HG03520 (cell line): Measurements from ENCODE around the gene PPP1R3G.
"Not testable (repeated sequence)": the region's sequence is repeated elsewhere in the genome, so short reads cannot be mapped to it uniquely, and the experiment has no call there.

Source experiments
- ATAC-seq: cut with Tn5 transposase; IDR thresholded peaks from one replicate; pipeline ENCODE4 v1.9.1; 2021; ENCODE audit warnings: mild to moderate bottlenecking, moderate library complexity; ENCODE audit not compliant: unreplicated experiment

PPP1R3G gene

DNA sequence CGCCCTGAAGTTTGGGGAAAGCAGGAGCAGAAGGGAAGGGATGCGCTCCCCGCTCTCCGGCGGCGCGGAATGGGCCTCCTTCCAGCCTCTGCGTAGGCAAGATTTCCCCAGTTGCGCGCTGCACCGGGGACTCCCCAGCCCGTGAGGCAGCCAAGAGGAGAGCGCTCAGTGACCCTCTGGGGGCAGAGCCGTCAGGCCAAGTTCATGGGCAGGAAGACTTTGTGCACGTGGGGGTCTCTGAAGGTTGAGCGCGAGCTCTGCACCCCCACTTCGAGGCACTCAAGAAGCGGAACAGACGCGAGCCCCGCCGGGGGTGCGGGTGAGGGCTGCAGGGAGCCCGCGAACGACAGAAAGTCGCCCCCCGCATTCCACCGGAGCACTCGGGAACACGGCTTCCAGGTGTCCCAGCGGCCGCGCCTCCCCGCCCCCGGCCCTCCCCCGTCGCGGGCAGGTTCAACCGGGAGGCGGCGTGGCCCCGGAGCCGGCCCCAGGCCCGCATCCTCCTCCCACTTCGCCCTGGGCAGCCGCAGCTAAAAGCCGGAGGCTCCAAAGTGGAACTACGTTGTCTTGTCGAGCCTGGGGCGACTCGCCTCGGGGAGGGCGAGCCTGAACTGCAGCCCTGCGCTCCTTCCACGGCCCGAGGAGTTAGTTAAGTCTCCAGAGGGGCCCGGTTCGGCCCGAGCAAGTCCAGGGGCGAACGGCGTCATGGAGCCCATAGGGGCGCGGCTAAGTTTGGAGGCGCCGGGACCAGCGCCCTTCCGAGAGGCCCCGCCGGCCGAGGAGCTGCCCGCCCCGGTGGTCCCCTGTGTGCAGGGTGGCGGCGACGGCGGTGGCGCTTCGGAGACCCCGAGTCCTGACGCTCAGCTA, at the start of gene PPP1R3G:
TSS of gene PPP1R3G (plus strand) at position 561 of the 867 bp plus-strand sequence. CDS start at position 706, 145 bp downstream.
- peak; percentile 44 for ATAC-seq

DNA sequence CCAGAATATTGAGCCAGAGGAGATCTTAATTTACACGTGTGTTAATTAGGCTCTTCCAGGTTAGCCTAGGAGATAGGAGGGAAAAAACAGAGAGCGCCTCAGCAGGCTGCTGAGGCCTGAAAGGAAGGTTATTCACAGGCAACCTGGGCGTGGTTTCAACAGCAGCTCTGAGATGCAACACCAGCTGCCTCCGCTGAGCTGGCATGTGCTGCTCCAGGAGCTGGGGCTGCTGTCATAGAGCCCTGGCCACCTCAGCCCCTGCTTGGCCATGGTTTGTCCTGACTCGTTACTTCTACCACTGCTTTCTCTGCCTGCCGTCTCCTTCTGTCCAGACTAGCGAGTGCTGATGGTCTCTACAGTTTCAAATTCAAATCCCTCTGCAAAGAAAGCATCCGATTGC, 48.9 kb upstream of the PPP1R3G start:
- ATAC-seq: no peak

DNA sequence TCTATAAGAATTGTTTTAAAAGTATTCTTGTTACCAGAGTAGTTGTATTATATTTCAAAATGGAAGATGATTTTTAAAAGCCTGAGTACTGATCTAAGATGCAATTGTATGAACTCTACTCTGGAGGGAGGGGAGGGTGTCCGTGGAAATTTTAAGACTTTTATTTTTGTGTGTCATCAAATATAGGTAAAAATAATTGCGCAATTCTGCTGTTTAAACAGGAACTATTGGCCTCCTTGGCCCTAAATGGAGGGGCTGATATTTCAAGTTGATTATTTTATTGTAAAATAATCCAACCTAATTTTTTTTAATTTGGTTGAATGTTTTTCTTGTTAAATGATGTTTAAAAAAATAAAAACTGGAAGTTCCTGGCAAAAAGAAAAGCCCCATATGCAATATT, 43.2 kb upstream of the PPP1R3G start:
- ATAC-seq: no peak

DNA sequence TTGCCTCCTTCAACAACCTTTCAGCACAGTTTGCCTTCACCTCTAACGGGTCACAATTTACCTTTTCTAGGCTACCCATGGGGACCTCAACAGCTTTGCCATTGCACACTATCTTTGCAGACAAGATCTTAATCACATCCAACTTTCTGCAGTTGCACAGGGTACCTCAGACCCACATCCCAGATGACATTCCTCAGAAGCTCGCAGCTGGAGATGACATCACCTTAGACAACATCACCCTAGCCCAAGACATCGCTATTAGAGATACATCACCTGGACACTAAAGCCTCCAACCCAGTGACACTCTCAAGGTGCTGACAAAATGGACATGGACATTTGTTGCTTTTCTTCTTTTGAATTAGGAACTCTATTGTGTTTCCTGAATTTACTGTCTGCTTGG, 42.7 kb upstream of the PPP1R3G start:
- no peak for ATAC-seq

DNA sequence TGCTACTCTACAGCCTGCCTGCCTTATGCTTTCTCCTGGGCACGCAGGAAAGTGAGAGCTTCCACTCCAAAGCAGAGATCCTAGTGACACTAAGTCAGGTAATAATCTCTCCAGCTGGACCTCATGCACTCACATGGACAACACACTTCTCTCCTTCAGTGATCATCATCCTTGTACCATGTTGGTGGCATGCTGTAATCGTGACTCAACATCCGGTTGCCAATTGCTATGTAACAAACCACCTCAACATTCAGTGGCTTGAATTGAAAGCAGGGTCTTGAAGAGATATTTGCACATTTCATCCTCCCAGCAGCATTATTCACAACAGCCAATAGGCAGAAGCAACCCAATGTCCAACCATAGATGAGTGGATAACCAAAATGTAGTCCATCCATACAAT, 40.3 kb upstream of the PPP1R3G start:
- ATAC-seq: no peak

DNA sequence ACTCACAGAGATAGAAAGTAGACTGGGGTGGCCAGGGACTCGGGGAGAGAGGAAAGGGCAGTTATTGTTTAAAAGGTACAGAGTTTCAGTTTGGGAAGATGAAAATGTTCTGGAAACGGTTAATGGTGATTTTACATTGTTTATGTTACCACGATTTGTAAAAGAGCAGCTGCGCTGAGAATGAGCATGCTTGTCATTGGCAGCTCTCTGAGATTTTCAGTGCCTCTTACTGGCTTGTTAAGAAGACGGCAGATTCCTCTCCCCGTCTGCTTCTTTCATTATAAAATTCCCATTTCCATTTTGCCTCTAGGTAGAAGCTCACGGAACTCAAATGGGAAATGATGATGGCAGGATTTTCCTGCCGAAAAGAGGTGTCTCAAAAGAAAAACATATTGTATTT, 39.7 kb upstream of the PPP1R3G start:
- ATAC-seq: no peak

DNA sequence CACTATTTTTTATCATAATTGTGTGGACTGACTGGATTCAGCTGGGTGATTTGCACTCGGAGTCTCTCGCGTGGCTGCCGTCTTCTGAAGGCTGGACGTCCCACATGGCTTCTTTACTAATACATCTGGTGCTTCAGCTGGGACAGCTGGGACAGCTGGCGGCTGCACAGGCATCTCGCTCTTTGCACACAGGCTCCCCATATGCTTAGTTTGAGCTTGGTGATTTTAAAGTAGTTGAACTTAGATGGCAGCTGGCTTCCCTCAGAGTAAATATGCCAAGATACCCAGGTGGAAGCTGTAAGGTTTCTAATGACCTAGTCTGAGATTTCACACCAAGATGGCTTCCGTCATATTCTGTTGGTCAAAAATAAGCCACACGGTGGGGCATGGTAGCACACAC, 38.7 kb upstream of the PPP1R3G start:
- ATAC-seq: no peak

DNA sequence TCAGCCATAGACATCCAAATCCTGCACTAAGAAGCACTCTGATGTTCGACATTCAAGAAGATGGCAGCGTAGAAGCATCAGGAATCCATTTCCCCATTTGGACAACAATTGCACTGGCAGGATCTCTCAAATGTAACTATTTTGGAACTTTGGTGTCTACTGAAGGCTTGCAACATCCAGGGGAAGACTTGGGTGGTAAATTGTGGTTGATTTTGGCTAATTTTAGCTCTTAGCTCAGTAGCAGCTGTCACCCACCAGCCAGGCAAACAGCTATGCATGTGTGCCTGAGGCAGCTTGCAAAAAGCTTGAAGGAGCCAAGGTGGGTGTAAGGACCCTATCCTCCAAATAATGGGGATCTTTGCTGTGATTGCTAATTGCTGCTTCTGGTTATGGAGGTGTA, 35.1 kb upstream of the PPP1R3G start:
- no peak for ATAC-seq

DNA sequence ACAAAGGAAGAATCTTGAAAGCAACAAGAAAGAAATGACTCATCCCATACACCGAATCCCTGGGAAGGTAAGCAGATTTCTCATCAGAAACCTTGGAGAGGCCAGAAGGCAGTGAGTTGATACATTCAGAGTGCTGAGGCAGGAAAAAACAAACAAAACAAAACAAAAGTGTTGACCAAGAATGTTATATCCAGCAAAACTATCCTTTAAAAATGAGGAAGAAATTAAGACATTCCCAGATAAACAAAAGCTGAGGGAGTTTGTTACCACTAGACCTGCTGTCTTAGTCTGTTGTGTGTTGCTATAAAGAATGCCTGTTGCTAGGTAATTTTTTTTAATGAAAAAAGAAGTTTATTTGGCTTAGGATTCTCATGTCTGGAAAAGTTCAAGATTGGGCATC, 33.7 kb upstream of the PPP1R3G start:
- ATAC-seq: no peak

DNA sequence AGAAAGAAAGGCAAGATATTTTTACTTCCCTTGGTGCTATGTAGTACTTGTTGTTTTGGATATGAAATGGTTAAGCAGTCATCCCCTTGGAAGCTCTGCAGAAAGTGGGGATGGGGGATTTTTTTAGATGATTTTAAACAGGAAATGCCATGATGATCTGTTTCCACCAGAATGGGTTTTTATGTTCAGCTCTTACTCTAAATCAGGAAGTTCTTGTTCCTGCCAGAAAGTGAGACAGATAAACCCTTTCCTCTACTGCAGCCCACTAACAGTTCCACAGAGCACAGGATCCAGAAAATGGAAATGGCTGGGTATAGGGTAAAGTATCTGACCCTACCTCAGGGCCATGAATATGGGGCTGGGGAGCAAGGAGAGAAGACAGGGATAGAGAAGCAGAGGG, 32.1 kb upstream of the PPP1R3G start:
- no peak for ATAC-seq

DNA sequence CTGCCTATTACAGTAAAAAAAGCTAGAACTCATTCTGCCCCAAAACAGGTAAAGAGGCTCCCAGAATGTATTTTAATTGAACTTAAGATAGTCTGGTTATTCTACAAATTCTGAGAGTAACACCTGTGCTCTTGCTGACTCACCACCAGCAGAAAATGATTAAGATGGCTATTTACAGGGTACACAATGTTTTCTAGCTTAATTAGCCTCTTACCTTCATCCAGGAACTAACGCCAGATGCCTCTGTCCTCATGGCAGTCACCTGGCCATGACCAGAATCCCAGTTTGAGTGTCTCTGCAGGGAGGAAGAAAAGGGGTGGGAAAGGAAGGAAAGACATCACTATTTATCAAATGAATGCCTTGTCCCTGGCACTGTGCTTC, 31.3 kb upstream of the PPP1R3G start:
- ATAC-seq: no peak

DNA sequence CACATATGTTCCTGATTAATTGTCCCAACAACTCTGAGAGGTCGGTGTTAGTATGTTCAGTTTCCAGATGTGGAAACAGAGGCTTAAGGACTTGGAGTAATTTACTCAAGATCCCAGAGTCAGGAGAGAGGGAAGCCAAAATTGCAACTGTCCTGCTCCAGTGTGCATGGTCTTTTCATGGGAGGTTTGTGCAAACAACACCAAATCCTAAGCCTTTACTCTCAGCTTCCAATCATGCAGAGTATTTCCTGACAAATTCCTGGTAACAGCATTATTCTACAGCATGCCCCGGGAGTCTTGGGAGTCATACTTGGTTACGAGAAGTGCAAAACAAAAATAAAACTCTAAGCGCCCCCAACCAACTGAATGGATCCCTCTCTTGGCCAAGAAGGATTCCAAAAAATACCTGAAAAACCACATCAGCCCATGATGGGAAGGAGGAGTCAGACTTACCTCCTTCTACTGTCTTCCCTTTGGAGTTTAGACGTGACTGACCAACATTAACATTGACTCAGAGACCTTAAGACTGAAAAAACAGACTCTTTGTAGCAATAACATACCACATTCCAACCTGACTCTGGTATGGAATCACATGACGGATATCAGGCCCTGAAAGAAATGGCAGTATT, 30.8 kb upstream of the PPP1R3G start:
- no peak for ATAC-seq

DNA sequence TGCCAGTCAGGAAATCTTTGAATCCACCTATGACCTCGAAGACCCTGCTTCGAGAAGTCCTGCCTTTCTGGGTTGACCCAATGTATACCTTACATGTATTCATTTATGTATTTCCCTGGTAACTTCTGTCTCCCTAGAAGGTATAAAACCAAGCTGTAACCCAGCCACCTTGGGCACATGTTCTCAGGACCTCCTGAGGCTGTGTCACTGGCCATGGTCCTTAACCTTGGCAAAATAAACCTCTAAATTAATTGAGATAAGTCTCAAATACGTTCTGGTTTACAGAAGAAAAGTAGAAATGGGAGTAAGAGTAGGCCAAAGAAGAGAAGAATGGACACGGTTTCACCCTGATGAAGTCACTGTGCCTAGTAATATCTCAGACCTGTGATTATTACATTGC, 30.0 kb upstream of the PPP1R3G start:
- ATAC-seq: no peak

DNA sequence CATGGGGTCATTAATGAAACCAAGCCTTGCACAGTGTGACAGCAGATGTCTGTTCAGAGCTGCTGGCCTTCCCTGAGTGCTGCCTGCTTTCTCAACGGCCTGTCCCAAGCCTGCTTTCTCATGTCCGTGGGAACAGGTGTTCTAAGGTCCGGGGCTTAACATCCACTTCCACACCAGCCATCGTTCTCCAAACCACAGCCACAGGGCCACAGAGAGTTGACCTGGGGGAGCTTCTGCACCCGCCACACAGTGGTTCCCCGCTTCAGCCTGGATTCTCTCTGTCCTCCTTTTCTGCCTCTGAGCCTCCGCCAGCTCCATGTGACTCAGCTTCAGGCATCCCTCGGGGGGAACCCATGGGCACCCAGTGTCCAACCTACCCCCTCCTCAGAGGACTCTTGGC, 26.9 kb upstream of the PPP1R3G start:
- ATAC-seq: no peak

DNA sequence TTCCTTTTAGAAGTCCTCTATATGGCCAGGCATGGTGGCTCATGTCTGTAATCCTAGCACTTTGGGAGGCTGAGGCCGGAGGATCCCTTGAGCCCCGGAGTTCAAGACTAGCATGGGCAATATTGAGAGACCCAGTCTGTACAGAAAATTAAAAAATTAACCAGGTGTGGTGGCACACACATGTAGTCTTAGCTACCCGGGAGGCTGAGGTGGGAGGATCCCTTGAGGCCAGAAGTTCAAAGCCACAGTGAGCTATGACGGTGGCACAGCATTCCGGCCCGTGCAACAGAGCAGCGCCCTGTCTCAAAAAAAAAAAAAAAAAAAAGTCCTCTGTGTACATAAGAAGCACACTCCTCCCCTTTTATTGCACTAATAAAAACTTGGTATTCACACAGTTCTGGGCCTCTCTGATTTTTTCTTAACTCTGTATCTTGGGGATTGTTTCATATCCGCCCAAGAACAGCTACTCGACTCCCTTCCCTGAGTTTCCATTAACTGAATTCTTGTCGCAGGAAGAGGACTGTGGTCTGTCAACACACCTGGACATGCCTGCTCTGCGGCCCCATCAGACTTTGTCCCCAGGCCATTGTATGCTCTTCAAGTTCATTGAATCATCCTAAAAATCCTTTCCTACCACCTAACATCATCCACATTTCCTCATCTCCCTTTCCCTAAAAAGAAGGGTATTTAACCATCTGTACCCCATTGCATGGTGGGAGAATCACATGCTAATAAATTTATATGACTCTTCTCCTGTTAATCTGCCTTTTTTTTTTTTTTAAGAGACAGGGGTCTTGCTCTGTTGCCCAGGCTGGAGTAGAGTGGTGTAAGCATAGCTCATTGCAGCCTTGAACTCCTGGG, 25.9 kb upstream of the PPP1R3G start:
- no peak for ATAC-seq

DNA sequence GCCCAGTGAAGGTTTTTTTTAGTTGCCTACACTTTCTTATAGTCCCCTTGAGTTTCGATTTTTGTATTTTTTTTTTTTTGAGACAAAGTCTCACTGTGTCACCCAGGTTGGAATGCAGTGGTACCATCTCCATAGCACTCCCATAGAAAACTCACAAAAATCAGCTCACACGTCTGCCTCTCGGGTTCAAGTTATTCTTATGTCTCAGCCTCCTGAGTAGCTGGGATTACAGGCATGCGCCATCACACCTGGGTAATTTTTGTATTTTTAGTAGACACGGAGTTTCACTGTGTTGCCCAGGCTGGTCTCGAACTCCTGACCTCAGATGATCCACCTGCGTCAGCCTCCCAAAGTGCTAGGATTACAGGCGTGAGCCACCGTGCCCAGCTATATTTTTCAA, 24.7 kb upstream of the PPP1R3G start:
- not testable (repeated sequence) for ATAC-seq

DNA sequence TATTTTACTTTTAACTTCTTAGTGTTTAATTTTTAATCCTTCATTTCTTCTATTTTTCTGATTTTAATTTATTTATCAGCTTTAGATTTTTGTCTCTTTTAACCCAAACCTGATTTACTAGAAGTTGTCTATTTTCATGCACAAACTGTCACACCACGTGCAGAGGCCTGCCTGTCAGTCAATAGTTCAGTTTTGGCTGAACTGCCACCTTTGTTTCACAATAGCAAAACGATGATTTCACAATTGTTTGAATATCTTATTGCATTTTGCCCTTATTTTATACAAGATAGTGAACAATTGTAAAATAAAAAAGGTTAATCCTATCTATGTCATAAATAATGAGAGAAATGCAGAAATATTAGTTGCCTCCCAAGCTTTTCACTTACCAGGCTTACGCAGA, 24.0 kb upstream of the PPP1R3G start:
- ATAC-seq: no peak

DNA sequence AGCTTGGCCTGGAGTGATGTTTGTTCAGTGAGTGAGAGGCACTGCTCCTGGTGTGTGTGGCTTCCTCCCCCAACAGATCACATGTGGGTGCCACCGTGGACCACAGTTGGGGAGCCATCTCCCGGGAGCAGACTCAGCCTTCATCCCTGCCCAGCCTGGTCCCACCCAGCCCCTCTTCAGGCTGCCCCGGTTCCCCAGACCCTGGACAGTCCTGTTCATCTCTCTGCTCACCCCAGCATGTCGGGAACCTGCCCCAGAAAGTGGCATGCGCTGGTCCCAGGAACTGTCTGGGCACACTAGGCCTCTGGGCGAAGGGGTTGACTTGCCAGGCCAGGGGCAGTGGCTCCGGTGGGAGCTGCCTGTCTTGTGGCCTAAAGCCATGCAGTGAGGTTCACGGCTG, 21.5 kb upstream of the PPP1R3G start:
- ATAC-seq: no peak

DNA sequence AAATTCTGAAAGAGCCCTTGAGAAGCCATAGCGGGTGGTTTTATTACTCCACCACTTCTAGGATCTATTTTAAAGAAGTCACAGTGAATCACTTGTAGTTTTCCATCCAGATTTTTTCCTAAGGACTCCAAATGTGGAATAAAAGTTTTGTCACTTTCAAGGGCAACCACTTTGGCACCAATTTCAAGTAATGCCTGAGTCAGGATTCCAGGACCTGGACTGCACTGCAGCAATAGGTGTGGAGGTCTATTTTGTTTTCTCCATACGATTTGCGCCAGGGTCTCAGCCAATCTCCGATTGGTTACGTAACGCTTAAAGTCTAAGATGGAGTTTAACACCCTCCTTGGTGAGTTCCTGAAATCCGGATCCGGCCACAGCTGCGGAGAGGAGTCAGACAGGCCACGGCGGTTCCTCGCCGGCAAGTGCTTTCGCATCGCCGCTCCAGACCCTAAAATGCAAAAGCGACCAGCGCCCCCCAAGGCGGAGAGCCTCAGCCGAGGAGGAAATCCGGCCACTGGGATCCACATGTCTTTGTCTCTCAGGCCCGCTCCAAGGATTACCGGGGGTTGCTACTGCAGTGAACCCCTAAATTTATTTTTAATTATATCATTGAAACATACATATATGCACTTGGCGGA, 18.6 kb upstream of the PPP1R3G start:
- no peak for ATAC-seq

DNA sequence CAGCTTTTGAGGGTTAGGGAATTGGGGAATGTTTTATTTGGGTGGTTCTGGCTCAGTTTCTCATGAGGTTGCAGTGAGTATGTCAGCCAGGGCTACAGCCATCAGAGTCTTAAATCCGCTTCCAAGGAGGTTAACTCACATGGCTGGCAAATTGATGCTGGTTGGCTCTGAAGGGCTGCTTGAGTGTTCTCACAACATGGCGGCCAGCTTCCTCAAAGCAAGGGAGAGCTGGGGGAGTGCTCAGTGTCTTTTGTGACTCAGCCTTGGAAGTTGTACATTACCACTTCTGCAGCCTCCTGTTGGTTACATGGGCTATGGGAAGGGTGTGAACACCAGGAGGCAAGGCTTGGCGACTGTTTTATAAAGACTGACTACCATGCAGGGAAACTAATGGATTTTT, 17.8 kb upstream of the PPP1R3G start:
- no peak for ATAC-seq

DNA sequence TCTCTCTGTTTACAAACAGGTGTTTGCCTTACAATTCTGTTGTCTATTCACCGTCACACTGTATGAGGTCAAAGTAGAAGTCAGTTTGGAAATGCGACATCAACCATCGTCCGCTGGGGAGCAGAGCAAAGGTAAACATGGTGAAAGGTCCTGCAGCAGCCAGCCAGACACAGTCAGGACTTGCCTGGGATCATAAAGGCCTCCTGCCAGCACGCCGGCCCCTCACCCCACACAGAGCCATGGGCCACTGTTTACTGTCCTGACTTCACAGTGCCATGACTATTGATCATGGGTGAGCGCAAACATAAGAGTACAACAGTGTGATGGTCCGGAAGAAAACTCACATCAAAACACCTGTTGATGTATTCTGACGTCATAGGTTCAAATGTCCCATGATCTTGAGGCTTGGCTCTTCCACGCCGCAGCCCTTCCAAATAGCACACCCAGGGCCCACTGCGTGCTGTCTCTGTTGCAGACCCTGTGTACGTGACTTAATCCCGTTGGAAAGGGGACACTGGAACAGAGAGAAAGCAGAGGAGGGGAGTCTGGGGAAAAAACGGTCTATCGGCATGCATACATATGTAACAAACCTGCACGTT, 16.9 kb upstream of the PPP1R3G start:
- ATAC-seq: no peak
